GM19324 (cell line): Measurements from ENCODE around the gene RALGAPB.
A peak's percentile ranks its signal among the peaks of the same experiment; 100 is the strongest.
"Not testable (repeated sequence)": the region's sequence is repeated elsewhere in the genome, so short reads cannot be mapped to it uniquely, and the experiment has no call there.

Experiments used
- ATAC-seq: cut with Tn5 transposase; IDR thresholded peaks from one replicate; pipeline ENCODE4 v1.9.1; 2021; ENCODE audit warnings: mild to moderate bottlenecking, moderate library complexity; ENCODE audit not compliant: unreplicated experiment, low FRiP score

The RALGAPB gene

DNA sequence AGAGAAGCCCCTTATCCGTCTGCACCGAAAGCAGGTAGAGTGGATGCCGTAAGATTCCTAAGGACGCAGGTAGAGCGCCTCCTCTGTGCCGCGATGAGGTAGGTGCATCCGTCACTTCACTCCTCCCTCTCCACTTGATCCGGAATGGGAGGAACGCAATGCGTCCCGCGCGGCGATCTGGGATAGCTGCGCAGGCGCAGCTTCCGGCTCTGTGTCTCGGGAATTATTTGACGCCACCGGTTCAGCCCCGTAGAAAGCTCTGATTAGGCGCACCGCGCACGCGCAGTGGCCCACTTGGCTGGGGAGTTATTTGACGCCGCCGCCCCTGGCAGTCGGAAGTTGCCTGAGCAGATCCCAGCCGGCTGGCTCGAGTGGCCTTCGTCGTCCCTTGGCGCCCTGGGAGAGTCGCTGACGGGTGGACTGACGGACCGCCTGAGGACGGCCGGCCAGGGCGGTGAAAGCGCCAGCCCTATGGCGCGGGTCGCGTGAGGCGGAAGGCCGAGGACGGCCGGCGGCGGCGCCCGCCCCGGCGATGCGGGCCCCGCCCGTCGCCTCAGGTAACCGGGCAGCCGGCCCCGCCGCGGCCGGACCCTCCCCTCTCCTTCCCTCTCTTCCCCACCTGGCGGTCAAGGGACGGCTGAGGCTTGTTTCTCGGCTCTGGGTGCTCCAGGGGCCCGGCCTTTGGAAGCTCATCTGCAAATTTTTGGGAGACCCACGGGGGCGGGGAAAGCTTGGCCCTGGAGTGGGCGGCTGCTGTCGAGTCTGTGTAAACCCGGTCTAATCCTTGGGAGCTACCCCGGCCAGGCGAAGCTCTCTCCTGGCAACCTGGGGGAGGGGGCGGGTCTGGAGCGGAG, at the start of gene RALGAPB:
TSS of gene RALGAPB (plus strand) at position 331 of the 854 bp plus-strand sequence. CDS start 15,590 bp downstream, outside the sequence.
- ATAC-seq = peak; percentile 91

DNA sequence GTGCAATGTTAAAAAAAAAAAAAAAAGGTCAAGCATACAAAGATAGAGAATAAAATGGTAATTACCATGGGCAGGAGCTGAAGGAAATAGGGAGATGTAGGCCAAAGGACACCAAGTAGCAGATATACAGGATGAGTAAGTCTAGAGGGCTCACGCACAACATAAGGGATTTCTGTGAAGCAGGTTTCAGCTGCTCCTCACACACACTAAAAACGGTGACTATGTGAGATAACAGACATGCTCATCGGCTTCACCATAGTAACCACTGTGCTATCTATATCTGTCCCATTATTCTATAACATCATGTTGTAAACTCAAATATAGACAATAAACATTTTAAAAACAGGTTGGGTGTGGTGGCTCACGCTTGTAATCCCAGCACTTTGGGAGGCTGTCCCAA, 49.1 kb upstream of the RALGAPB start:
- ATAC-seq = no peak

DNA sequence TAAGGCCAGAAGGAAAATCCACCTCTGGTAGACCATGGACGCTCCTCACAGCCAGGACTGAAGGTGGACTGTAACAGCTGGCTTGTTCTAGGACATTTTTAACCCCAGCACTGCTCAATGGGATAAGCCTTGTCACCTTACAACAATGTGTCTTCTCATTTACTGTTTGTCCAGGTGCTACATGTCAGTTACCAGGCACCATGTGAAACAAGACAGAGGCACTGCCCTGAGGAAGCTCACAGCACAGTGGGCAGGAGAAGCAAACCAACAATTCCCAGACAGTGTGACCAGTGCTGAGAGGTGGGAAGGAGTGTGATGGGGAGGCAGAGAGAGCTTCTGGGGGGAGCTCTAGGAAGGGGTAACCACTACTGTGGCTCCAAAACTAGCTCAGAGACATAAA, 48.2 kb upstream of the RALGAPB start:
- ATAC-seq = no peak

- no peak for ATAC-seq
Measured at GRCh38 chr20:38426006-38426897, 46.4 kb upstream of the RALGAPB start.

DNA sequence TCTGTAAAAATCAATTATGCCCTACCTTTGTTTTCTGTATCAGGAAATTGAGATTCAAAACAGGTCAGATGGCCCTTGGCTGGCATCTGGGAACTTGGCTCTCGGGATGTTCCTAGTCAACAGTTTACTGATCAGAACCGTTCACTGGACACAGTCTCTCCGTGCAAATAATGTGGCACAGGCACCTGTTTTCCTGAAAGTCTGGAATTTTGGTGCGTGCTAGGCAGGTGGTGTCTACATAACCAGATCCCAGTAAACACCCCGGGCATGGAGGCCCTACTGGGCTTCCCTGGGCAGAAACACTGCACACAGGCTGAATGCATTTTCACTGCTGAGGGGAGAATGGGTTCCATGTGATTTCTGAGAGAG, 45.0 kb upstream of the RALGAPB start:
- ATAC-seq = no peak

DNA sequence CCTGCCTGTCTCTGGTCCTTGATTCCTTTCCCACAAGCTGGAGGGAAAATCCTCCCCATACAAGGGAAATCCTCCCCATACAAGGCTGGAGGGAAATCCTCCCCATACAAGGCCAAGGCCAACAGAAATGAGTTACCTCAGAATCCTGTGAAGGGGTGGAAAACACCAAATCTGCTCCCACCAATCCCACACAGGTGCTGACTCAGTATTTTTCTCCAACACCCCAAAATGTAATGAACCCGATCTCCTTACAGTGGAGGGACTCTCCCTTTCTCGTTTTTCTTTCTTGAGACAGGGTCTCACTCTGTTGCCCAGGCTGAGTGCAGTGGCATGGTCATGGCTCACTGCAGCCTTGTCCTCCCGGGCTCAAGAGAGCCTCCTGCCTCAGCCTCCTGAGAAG, 43.8 kb upstream of the RALGAPB start:
- no peak for ATAC-seq

DNA sequence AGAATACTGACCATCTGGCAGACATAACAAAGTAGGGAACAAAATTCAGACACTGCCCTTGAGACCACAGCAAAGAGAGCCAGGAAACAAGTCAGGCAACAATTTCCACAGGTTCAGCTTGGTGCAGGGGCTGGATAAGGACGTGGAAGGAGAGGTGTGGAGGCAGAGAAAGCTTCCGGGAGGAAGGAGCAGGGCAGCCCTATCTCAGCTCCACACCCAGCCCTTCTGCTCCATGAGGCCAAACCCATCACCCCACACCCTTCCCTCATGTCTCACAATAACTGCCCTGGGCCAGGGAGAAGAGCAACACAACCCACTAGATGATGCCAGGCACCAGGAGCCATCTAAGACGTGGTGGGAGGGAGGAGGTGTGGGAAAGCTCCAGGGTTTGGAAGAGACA, 43.3 kb upstream of the RALGAPB start:
- ATAC-seq = no peak

DNA sequence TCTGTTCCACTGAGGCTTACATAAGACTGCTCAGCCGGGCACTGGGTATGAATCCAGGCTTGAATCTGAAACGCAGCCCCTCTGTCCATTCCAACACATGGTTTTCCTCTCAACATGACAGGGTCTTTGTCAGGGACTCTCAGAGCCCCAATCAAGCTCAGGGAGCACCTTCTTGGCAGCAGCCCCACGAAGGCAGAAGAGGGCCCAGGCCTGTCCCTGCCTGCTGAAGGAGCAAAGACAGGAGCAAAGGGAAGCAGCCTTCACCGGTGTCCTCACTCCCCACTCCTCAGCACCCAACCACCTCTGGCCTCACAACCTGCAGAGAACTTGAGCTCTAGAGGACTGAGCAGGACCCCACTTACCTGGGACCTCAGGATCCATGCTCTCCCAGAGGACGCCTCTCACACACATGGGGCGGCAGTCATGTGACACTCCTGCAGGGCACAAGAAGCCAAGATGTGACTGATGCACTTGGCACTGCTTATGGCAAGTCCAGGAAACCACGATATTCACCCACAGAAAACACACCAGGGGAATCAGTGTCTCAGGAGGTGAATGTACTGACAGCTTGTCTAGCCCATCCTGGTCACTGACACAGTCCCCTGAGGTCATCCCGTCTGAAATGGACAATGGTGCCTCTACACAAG, 41.8 kb upstream of the RALGAPB start:
- ATAC-seq = no peak

- no peak for ATAC-seq
Measured at GRCh38 chr20:38432292-38432691, 40.4 kb upstream of the RALGAPB start.

DNA sequence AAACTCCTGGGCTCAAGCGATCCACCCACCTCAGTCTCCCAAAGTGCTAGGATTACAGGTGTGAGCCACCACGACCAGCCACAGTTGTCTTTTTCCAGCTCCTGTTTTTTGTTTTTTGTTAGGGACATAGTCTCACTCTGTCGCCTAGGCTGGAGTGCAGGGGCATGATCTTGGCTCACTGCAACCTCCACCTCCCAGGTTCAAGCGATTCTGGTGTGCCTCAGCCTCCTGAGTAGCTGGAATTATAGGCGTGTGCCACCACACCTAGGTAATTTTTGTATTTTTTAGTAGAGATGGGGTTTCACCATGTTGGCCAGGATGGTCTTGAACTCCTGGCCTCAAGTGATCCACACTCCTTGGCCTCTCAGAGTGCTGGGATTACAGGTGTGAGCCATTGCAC, 39.8 kb upstream of the RALGAPB start:
- not testable (repeated sequence) for ATAC-seq

DNA sequence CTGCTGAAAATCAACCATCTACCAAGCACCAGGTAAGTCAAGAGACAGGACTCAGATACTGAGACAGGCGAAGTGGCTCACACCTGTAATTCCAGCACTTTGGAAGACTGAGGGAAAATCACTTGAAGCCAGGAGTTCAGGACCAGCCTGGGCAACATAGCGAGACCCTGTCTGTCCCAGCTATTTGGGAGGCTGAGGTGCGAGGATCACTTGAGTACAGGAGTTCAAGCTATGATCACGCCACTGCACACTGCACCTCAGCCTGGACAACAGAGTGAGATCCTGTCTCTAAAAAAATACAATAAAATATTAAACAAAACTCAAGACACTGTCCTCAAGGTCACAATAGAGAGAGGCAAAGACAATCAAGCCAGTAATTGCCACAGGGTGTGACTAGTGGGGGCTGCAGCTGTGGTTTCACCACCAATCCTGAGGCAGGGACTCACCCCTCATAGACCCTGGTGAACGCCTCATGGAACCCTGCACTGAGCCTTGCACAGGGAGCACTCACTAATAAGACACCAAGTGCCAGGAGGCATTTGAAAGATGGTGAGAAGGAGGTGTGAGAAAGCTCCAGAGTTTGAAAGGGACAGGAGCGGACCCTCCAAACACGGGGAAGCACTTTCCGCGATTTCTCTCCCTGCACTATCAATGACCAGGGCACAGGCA, 39.2 kb upstream of the RALGAPB start:
- no peak for ATAC-seq

DNA sequence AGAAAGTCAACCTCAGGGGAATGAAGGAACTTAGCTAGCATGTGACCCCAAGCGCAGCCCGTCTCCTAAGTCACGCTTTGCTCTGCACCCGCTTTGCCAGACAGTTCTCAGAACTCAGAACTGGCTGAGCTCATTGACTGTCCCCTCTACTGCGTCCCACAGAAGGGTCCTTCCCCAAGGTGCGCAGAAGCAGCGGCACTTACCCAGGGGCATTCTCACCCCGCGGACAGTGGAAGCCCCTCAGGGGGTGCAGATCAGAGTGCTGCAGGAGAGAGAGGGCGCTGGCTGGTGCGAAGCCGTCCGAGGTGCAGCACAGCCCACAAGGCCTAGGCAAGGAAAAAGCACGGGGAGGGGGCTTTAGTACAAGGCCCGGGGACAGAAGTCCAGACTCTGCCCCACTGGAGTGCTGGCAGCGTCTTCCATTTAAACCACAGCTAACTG, 38.3 kb upstream of the RALGAPB start:
- ATAC-seq = no peak

GRCh38 chr20:38434770-38435554, 37.7 kb upstream of the RALGAPB start, which contains the start of gene SNHG17:
TSS of gene SNHG17 (minus strand) at chr20:38435328.
- peak; percentile 78 for ATAC-seq

- no peak for ATAC-seq
Measured at GRCh38 chr20:38435555-38435939, 37.1 kb upstream of the RALGAPB start.

GRCh38 chr20:38437796-38438195, 34.8 kb upstream of the RALGAPB start:
- ATAC-seq = no peak

- ATAC-seq = not testable (repeated sequence)
Measured at GRCh38 chr20:38441110-38441509, 31.5 kb upstream of the RALGAPB start.

DNA sequence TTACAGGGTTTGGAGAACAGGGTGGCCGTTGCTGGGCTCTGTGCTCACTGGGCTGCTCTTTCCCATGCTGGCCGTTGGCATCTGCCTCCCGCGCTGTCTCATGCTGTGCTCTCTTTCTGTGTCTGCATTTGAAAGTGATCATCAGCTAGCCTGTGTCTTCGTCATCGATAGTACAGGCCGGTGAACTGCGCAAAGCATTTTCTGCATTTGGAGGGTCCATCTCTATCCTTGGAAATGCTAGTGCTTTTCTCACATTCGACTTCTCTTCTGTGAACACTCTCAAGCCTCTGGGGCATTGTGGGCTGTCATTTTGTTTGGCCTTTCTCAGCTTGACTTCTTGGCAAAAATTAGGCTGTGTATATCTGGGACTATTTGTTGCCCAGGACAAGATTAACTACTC, 30.7 kb upstream of the RALGAPB start:
- no peak for ATAC-seq

- ATAC-seq = no peak
Measured at GRCh38 chr20:38445381-38445796, 27.3 kb upstream of the RALGAPB start.

- no peak for ATAC-seq
Measured at GRCh38 chr20:38445901-38446425, 26.7 kb upstream of the RALGAPB start.
